NB4 (cell line): Measurements from ENCODE around the gene NCBP1.

ENCODE experiments used
- MYC ChIP-seq: IDR thresholded peaks from 2 replicates; pipeline ENCODE4 v1.6.1; 2011; ENCODE audit warnings: low read depth, low read length
- POLR2A ChIP-seq: IDR thresholded peaks from 2 replicates; pipeline ENCODE4 v1.6.1; 2011; ENCODE audit warnings: mild to moderate bottlenecking; ENCODE audit not compliant: insufficient read length; ENCODE audit errors: extremely low read depth
- TF ChIP-seq, protein P1 (sequence below): IDR thresholded peaks from one replicate; pipeline ENCODE4 v1.5.1; 2012; ENCODE audit warnings: low read depth, low read length
- TF ChIP-seq, protein P2 (sequence below): IDR thresholded peaks from 2 replicates; pipeline ENCODE4 v1.6.1; 2011; ENCODE audit warnings: low read depth, low read length

DNA sequence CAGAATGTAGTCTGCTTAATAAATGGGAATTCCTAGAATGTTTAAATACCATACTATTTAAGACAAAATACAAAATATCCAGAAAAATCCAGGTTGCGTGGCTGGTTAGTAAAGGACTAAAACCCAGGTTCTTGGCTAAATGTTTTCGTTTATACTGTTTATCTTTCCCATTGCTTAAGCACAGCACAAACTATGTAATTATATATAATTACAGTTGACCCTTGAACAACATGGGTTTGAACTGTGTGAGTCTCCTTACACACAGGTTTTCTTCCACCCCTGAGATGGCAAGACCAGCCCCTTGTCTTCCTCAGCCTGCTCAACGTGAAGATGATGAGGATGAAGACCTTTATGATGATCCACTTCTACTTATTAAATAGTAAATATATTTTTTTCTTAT, 38.8 kb downstream of the NCBP1 start:
- TF ChIP-seq, protein P1, sequence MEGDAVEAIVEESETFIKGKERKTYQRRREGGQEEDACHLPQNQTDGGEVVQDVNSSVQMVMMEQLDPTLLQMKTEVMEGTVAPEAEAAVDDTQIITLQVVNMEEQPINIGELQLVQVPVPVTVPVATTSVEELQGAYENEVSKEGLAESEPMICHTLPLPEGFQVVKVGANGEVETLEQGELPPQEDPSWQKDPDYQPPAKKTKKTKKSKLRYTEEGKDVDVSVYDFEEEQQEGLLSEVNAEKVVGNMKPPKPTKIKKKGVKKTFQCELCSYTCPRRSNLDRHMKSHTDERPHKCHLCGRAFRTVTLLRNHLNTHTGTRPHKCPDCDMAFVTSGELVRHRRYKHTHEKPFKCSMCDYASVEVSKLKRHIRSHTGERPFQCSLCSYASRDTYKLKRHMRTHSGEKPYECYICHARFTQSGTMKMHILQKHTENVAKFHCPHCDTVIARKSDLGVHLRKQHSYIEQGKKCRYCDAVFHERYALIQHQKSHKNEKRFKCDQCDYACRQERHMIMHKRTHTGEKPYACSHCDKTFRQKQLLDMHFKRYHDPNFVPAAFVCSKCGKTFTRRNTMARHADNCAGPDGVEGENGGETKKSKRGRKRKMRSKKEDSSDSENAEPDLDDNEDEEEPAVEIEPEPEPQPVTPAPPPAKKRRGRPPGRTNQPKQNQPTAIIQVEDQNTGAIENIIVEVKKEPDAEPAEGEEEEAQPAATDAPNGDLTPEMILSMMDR = no peak
- no peak for TF ChIP-seq MYC
- no peak for TF ChIP-seq POLR2A
- TF ChIP-seq, protein P2, sequence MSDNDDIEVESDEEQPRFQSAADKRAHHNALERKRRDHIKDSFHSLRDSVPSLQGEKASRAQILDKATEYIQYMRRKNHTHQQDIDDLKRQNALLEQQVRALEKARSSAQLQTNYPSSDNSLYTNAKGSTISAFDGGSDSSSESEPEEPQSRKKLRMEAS = no peak
